Uterus (tissue), 4 donors: ENCODE measurements around the gene SLC36A3. TPM values are rescaled to one million over a fixed set of nuclear protein-coding genes. Genes with fewer than 3 reads are reported as not detected.

Experiments used
- DNase-seq, 2 donors: peaks; one replicate each; pipeline ENCODE4 v3.0.0-alpha.2; 2019 to 2020
- H3K27ac ChIP-seq, 2 donors: fragments of 200-600 bp; sonication (generic); 1 replicate in 1 of 2; 2 replicates in 1 of 2; pipeline ENCODE4 v1.5.1; 2016 to 2018
- H3K27me3 ChIP-seq, 2 donors: fragments of 200-600 bp; sonication (generic); one replicate each; pipeline ENCODE4 v1.5.1; 2018 to 2019; ENCODE audit warnings: control low read depth in 1 of 2
- H3K36me3 ChIP-seq, 2 donors: fragments of 200-600 bp; sonication (generic); one replicate each; pipeline ENCODE4 v1.5.1; 2019; ENCODE audit warnings: control low read depth in 1 of 2
- H3K4me1 ChIP-seq, 2 donors: fragments of 200-600 bp; sonication (generic); one replicate each; pipeline ENCODE4 v1.5.1; 2018 to 2019; ENCODE audit warnings: control low read depth in 1 of 2
- H3K4me3 ChIP-seq, 2 donors: fragments of 200-600 bp; sonication (generic); 1 replicate in 1 of 2; 2 replicates in 1 of 2; pipeline ENCODE4 v1.5.1; 2018 to 2019; ENCODE audit warnings: mild to moderate bottlenecking in 1 of 2
- H3K9me3 ChIP-seq, 2 donors: fragments of 200-600 bp; sonication (generic); one replicate each; pipeline ENCODE4 v1.5.1; 2019; ENCODE audit warnings: control low read depth in 1 of 2
- POLR2A ChIP-seq, 2 donors: fragments of 450-650 bp; IDR thresholded peaks; one replicate each; pipeline ENCODE4 v1.6.1; 2016; ENCODE audit warnings: antibody characterized with exemption in 2 of 2, mild to moderate bottlenecking in 1 of 2, moderate library complexity in 1 of 2
- intact Hi-C: fragments of 100-400 bp; cut with DNase I; formaldehyde crosslinking; loops from one replicate; pipeline ENCODE4 v1.15.1; 2023; ENCODE audit warnings: low total_unique reads
- total RNA-seq, 4 donors: library from RNA; depleted of rRNA in 3 of 4; stranded (reverse); fragments of >200 nt in 3 of 4; gene quantifications; one replicate each; pipeline versions ENCODE4 v1.1.0 to v1.2.4, GENCODE V29; 2014 to 2023
- TF ChIP-seq, protein P1 (sequence below), 4 experiments: fragments of 200-600 bp in 2 of 4; fragments of 450-650 bp in 2 of 4; sonication (generic) in 2 of 4; IDR thresholded peaks; one replicate each; pipeline ENCODE4 v1.5.1; 2016 to 2019; ENCODE audit warnings: antibody characterized with exemption in 4 of 4, mild to moderate bottlenecking in 2 of 4, moderate library complexity in 1 of 4
- donor health status: DM: yes; HTN: yes; CAD: no.

The SLC36A3 gene
- total RNA-seq, 4 donors from 2014 or later = not detected

DNA sequence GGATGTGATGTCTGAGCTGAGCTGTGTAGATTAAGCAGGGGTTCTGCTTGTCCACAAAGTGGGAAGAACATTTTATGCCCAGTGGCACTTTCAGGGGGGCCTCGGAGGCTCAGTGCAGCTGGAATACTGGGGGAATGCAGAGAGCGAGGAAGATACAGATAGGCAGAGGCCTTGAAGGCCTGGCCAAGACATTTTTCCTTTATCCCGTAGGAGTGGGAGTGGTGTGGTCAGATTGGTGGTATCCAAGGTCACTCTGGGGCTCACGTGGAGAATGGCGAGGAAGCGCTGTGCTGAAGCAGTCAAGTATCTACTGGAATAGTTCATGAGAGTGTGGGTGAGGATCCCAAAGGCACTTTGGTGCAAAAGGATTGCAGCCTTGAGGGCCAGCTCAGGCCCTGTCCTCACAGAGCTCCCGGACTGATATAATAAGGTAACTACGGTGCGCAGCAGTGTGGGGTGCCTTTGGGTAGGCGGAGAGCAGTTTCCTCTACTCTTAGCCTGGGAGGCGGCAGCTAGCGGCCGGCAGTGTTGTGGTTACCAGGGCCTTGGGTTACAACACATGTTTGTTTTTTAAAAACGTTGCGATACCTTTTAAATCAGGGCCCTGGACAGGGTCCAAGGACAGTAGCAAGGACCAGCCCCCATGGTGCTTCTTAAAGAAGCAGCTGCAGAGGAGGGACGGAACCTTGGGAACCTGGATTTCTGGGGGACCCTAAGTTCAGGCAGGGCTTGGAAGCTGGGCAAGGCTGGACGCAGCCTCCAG is 68.9 kb downstream of the SLC36A3 start:
- H3K4me3 ChIP-seq = peak overlapping the region in 1 of 2 donors; percentile 6
- peaks cover 0 to 11% of the 10 kb centered on the region in 2 donors for H3K4me1 ChIP-seq
- no peaks in the 10 kb centered on the region for H3K27me3 ChIP-seq
- no peaks in the 10 kb centered on the region for H3K36me3 ChIP-seq
- intact Hi-C loops = loop anchor here (10.0 kb wide), 1 partner anchor 110 kb away; no protein-coding TSS in a partner anchor
- H3K9me3 ChIP-seq = no peaks in the 10 kb centered on the region
- peak; percentile 82 to 91 for DNase-seq
- H3K27ac ChIP-seq = peak overlapping the region; percentile 79 to 82
- TF ChIP-seq, protein P1, sequence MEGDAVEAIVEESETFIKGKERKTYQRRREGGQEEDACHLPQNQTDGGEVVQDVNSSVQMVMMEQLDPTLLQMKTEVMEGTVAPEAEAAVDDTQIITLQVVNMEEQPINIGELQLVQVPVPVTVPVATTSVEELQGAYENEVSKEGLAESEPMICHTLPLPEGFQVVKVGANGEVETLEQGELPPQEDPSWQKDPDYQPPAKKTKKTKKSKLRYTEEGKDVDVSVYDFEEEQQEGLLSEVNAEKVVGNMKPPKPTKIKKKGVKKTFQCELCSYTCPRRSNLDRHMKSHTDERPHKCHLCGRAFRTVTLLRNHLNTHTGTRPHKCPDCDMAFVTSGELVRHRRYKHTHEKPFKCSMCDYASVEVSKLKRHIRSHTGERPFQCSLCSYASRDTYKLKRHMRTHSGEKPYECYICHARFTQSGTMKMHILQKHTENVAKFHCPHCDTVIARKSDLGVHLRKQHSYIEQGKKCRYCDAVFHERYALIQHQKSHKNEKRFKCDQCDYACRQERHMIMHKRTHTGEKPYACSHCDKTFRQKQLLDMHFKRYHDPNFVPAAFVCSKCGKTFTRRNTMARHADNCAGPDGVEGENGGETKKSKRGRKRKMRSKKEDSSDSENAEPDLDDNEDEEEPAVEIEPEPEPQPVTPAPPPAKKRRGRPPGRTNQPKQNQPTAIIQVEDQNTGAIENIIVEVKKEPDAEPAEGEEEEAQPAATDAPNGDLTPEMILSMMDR (IDR thresholded peaks at IDR 0.05) = peak in 1 of 4 experiments; percentile 5
- TF ChIP-seq POLR2A (IDR thresholded peaks at IDR 0.05) = peak in 1 of 2 donors; percentile 26

DNA sequence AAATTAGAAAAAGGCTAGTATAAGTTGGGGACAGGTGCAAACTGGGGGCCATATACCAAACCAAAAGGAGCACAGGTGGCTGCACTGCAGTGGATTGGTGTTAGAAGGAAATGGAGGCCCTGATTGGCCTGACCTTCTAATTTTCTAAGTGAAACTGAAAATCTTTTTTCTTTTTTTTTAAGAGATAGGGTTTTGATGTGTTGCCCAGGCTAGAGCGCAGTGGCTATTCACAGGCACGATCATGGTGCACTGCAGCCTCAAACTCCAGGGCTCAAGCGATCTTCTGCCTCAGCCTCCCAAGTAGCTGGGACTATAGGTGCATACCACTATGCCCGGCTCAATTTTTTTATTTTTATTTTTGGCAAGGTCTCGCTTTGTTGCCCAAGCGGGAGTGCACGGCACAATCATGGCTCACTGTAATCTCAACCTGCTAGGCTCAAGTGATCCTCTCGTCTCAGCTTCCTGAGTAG is 69.9 kb downstream of the SLC36A3 start:
- Histone ChIP-seq H3K27ac (peak overlapping the region in 1 of 2 donors; percentile 79), H3K4me1 (peaks cover 0 to 11% of the 10 kb centered on the region in 2 donors), H3K9me3 (no peaks in the 10 kb centered on the region), H3K36me3 (no peaks in the 10 kb centered on the region), H3K27me3 (no peaks in the 10 kb centered on the region), H3K4me3 (no peak overlapping the region)
- no peak for DNase-seq
- TF ChIP-seq, protein P1 (IDR thresholded peaks at IDR 0.05) = no peak
- no peak for TF ChIP-seq POLR2A (IDR thresholded peaks at IDR 0.05)
- intact Hi-C loops = loop anchor here (10.0 kb wide), 1 partner anchor 109 kb away; no protein-coding TSS in a partner anchor

DNA sequence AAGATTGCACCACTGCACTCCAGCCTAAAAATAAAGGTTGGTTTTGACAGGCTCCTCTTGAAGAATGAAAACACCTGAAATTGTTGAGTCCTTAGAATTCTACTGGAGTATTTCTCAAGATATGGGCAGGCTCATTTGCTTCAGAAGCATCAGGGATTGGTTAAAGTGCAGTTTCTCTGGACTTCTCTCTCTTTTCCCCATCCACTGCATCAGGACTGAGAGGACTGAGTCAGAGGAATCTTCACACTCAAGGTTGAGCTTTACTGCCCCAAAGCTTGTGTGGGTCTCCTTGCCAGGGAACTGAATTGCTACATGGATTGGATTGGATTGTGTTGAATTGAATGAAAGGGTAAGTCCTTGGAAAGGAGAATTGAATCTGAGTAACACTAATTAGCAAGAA is 72.2 kb downstream of the SLC36A3 start:
- H3K27ac ChIP-seq = peak overlapping the region in 1 of 2 donors; percentile 46
- no peaks in the 10 kb centered on the region for H3K36me3 ChIP-seq
- no peak overlapping the region for H3K4me3 ChIP-seq
- intact Hi-C loops = loop anchor here (10.0 kb wide), 1 partner anchor 107 kb away; no protein-coding TSS in a partner anchor
- TF ChIP-seq POLR2A (IDR thresholded peaks at IDR 0.05) = no peak
- TF ChIP-seq, protein P1 (IDR thresholded peaks at IDR 0.05) = no peak
- peaks cover 0 to 5% of the 10 kb centered on the region in 2 donors for H3K4me1 ChIP-seq
- H3K9me3 ChIP-seq = no peaks in the 10 kb centered on the region
- H3K27me3 ChIP-seq = no peaks in the 10 kb centered on the region
- DNase-seq = no peak

DNA sequence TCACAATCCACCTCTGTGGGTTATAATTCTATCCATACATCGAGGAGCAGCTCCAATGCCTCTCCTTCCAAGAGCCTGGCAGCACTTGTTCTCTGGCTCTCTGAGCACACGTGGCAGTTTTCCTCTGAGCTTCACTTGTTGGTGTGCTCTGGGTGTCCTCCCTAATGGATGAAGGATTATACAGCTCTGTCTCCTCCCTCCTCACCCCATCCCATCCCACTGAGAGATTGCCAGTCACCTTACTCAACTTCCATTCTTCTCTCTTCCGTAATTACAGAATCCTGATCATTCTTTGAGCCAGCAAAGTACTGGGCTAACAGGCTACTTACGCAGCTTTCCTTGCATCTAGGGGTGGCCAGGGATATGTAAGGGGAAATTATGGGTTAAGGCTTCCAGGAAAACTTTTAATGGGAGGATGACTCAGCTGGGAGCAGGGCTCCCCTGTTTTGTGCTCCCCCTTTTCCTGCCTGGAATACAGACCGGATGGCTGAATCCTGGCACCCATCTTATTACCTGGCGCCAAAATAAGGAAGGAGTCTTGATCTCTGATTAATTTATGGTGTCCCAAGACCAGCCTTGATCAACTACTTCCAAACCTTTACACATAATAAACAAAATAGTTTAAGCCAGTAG is 73.4 kb downstream of the SLC36A3 start:
- Histone ChIP-seq H3K36me3 (no peaks in the 10 kb centered on the region), H3K27ac (peak overlapping the region; percentile 44 to 46)
- intact Hi-C loops = loop anchor here (10.0 kb wide), 1 partner anchor 105 kb away; no protein-coding TSS in a partner anchor

More for the DNA sequence above, 73.4 kb downstream of the SLC36A3 start:
- Histone ChIP-seq H3K27me3 (no peaks in the 10 kb centered on the region), H3K9me3 (no peaks in the 10 kb centered on the region), H3K4me3 (no peak overlapping the region), H3K4me1 (peaks cover 0 to 5% of the 10 kb centered on the region in 2 donors)
- DNase-seq = peak in 1 of 2 donors; percentile 53
- TF ChIP-seq, protein P1 (IDR thresholded peaks at IDR 0.05) = no peak
- no peak for TF ChIP-seq POLR2A (IDR thresholded peaks at IDR 0.05)
